CD4-positive, alpha-beta T cell (primary cell): ENCODE data around the gene MEGF10. TPM values are rescaled to one million over a fixed set of nuclear protein-coding genes. Genes with fewer than 3 reads are reported as not detected.
"Not testable (repeated sequence)": the region's sequence is repeated elsewhere in the genome, so short reads cannot be mapped to it uniquely, and the experiment has no call there.

Experiments used
- ATAC-seq: fragments of 200-7000 bp; cut with Tn5 transposase; one replicate; pipeline ENCODE4 v1.10.0; 2022; ENCODE audit warnings: mild to moderate bottlenecking; ENCODE audit not compliant: poor library complexity
- CTCF ChIA-PET: fragments of 350-600 bp; sonication (Branson Sonifier 250); formaldehyde crosslinking; loops from one replicate; lab custom pipeline; 2021; ENCODE audit warnings: antibody characterized with exemption, inconsistent platforms; lab: Charles Lee
- POLR2A ChIA-PET: fragments of 350-600 bp; sonication (Branson Sonifier 250); formaldehyde crosslinking; loops from one replicate; lab custom pipeline; 2021; ENCODE audit warnings: antibody characterized with exemption, inconsistent platforms; lab: Charles Lee
- DNase-seq, 14 experiments: peaks; one replicate each; pipeline ENCODE4 v3.0.0-alpha.2; 2013 to 2020; ENCODE audit warnings: mixed read lengths in 2 of 14
- H3K27ac ChIP-seq, 2 donors: one replicate each; pipeline versions ENCODE4 v1.5.1 to v1.7.0; 2013; ENCODE audit warnings: low read length in 2 of 2, low read depth in 1 of 2, mild to moderate bottlenecking in 1 of 2
- H3K27me3 ChIP-seq, 2 experiments: 1 replicate in 1 of 2; 2 replicates in 1 of 2; pipeline versions ENCODE4 v1.6.1 to v1.7.0; 2013; ENCODE audit warnings: low read length in 2 of 2, control low read depth in 1 of 2, mild to moderate bottlenecking in 1 of 2, moderate library complexity in 1 of 2; ENCODE audit not compliant: insufficient read depth in 2 of 2, control insufficient read depth in 1 of 2
- H3K36me3 ChIP-seq: one replicate; pipeline ENCODE4 v1.6.1; 2013; ENCODE audit warnings: low read length, control low read depth; ENCODE audit not compliant: insufficient read depth
- H3K4me1 ChIP-seq: one replicate; pipeline ENCODE4 v1.6.1; 2013; ENCODE audit warnings: low read length, control low read depth; ENCODE audit not compliant: insufficient read depth
- H3K4me3 ChIP-seq: one replicate; pipeline ENCODE4 v1.5.1; 2013; ENCODE audit warnings: mild to moderate bottlenecking, low read length, moderate library complexity
- H3K9me3 ChIP-seq, 2 experiments: 1 replicate in 1 of 2; 2 replicates in 1 of 2; pipeline versions ENCODE4 v1.6.1 to v1.7.0; 2013; ENCODE audit warnings: low read length in 2 of 2, mild to moderate bottlenecking in 2 of 2, control low read depth in 1 of 2, moderate library complexity in 1 of 2; ENCODE audit not compliant: control insufficient read depth in 1 of 2, insufficient read depth in 1 of 2
- H3K27ac Mint-ChIP-seq: one replicate; pipeline ENCODE4 v1.8.0; 2020; ENCODE audit warnings: mixed read lengths
- H3K27me3 Mint-ChIP-seq: one replicate; pipeline ENCODE4 v1.8.0; 2021; ENCODE audit warnings: mixed read lengths
- H3K36me3 Mint-ChIP-seq: one replicate; pipeline ENCODE4 v1.8.0; 2021; ENCODE audit warnings: low read depth, mixed read lengths
- H3K4me1 Mint-ChIP-seq: one replicate; pipeline ENCODE4 v1.8.0; 2021; ENCODE audit warnings: low read depth, mixed read lengths
- H3K4me3 Mint-ChIP-seq: one replicate; pipeline ENCODE4 v1.8.0; 2020; ENCODE audit warnings: mild to moderate bottlenecking, mixed read lengths
- H3K9me3 Mint-ChIP-seq: one replicate; pipeline ENCODE4 v1.8.0; 2020; ENCODE audit warnings: mixed read lengths
- intact Hi-C, 2 experiments: fragments of 100-400 bp; cut with DNase I in 1 of 2; cut with micrococcal nuclease in 1 of 2; formaldehyde crosslinking; loops; one replicate each; pipeline versions ENCODE4 v1.15.1 to v1.9.0; 2023 to 2025; cut with DNase I, micrococcal nuclease
- total RNA-seq, 174 experiments: library from RNA in 2 of 174; stranded (reverse) in 2 of 174; gene quantifications; one replicate each; pipeline ENCODE4 v1.2.3 and lab custom pipeline; 2021 to 2026
- TF ChIP-seq, protein P1 (sequence below): fragments of 200-600 bp; IDR thresholded peaks from one replicate; pipeline ENCODE4 v1.8.0; 2022; ENCODE audit warnings: antibody characterized with exemption, mild to moderate bottlenecking

Gene MEGF10
- total RNA-seq, 2 experiments from 2014 or later, result not detected

GRCh38 chr5:127296321-127296720, 5.7 kb downstream of the MEGF10 start:
- H3K27me3 Mint-ChIP-seq, result peaks cover 63% of the 10 kb centered on the region
- intact Hi-C loops, result no loop called here
- no peak overlapping the region for H3K4me3 Mint-ChIP-seq
- Histone ChIP-seq H3K4me1 (no peaks in the 10 kb centered on the region), H3K9me3 (no peaks in the 10 kb centered on the region), H3K27me3 (peaks cover 12 to 28% of the 10 kb centered on the region in 2 experiments), H3K27ac (no peak overlapping the region), H3K36me3 (no peaks in the 10 kb centered on the region), H3K4me3 (no peak overlapping the region)
- H3K36me3 Mint-ChIP-seq, result no peaks in the 10 kb centered on the region
- ChIA-PET CTCF (interaction anchor here (0.8 kb wide), 1 partner anchor 18 kb away, joined by 3 read pairs; no protein-coding TSS in a partner anchor), POLR2A (no interaction called here)
- TF ChIP-seq, protein P1, sequence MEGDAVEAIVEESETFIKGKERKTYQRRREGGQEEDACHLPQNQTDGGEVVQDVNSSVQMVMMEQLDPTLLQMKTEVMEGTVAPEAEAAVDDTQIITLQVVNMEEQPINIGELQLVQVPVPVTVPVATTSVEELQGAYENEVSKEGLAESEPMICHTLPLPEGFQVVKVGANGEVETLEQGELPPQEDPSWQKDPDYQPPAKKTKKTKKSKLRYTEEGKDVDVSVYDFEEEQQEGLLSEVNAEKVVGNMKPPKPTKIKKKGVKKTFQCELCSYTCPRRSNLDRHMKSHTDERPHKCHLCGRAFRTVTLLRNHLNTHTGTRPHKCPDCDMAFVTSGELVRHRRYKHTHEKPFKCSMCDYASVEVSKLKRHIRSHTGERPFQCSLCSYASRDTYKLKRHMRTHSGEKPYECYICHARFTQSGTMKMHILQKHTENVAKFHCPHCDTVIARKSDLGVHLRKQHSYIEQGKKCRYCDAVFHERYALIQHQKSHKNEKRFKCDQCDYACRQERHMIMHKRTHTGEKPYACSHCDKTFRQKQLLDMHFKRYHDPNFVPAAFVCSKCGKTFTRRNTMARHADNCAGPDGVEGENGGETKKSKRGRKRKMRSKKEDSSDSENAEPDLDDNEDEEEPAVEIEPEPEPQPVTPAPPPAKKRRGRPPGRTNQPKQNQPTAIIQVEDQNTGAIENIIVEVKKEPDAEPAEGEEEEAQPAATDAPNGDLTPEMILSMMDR, result no peak
- no peak for DNase-seq
- H3K9me3 Mint-ChIP-seq, result no peaks in the 10 kb centered on the region
- no peak overlapping the region for H3K27ac Mint-ChIP-seq
- no peak for ATAC-seq
- peaks cover 2% of the 10 kb centered on the region for H3K4me1 Mint-ChIP-seq

- H3K27ac Mint-ChIP-seq, H3K4me1 Mint-ChIP-seq, H3K9me3 Mint-ChIP-seq, H3K36me3 ChIP-seq, POLR2A ChIA-PET, H3K4me1 ChIP-seq, intact Hi-C loops, H3K27ac ChIP-seq, H3K4me3 ChIP-seq, H3K4me3 Mint-ChIP-seq, H3K36me3 Mint-ChIP-seq, DNase-seq, H3K9me3 ChIP-seq, ATAC-seq: not testable (repeated sequence)
- H3K27me3 Mint-ChIP-seq, result peaks cover 57% of the 10 kb centered on the region
- CTCF ChIA-PET, result interaction anchor here (0.8 kb wide), 1 partner anchor 17 kb away, joined by 3 read pairs; no protein-coding TSS in a partner anchor
- H3K27me3 ChIP-seq, result peaks cover 8 to 22% of the 10 kb centered on the region in 2 experiments
Observed at GRCh38 chr5:127296894-127297293, 6.3 kb downstream of the MEGF10 start.

GRCh38 chr5:127297348-127298035, 6.9 kb downstream of the MEGF10 start:
- intact Hi-C loops, result no loop called here
- TF ChIP-seq, protein P1, result no peak
- no peaks in the 10 kb centered on the region for H3K36me3 ChIP-seq
- no peak overlapping the region for H3K4me3 Mint-ChIP-seq
- no peaks in the 10 kb centered on the region for H3K4me1 Mint-ChIP-seq
- H3K27ac Mint-ChIP-seq, result no peak overlapping the region
- DNase-seq (no peak), ATAC-seq (no peak)
- peaks cover 51% of the 10 kb centered on the region for H3K27me3 Mint-ChIP-seq
- no peaks in the 10 kb centered on the region for H3K4me1 ChIP-seq
- CTCF ChIA-PET, result no interaction called here
- H3K4me3 ChIP-seq, result no peak overlapping the region
- H3K27me3 ChIP-seq, result peaks cover 2 to 16% of the 10 kb centered on the region in 2 experiments
- no peaks in the 10 kb centered on the region for H3K36me3 Mint-ChIP-seq
- H3K9me3 Mint-ChIP-seq, result no peaks in the 10 kb centered on the region
- H3K27ac ChIP-seq, result no peak overlapping the region
- POLR2A ChIA-PET, result no interaction called here
- H3K9me3 ChIP-seq, result no peaks in the 10 kb centered on the region

DNA sequence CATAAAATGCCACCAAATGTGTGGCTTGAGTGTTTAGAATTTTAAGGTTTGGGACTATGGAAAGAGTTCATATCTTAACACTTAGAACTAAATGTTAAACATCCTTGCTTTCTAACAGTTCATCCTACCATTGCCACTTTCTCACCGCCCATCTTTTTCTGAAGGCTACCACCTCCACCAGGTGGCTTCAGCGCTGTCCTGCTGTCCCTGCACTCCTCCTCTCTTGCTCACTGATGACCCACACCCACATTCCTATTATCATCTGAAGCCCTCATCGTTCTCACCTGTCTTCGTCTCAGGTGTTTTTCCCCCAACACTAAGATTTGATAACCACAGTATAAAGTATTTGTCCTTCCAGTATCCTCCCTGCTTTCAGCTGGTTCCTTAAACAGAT, 7.4 kb downstream of the MEGF10 start:
- DNase-seq, result no peak
- intact Hi-C loops, result no loop called here
- TF ChIP-seq, protein P1, result no peak
- ATAC-seq, result no peak
- CTCF ChIA-PET, result no interaction called here
- H3K4me3 Mint-ChIP-seq, result no peak overlapping the region
- Histone ChIP-seq H3K36me3 (no peaks in the 10 kb centered on the region), H3K27me3 (peaks cover 2 to 12% of the 10 kb centered on the region in 2 experiments), H3K27ac (no peak overlapping the region), H3K9me3 (no peaks in the 10 kb centered on the region), H3K4me1 (no peaks in the 10 kb centered on the region), H3K4me3 (no peak overlapping the region)
- POLR2A ChIA-PET, result no interaction called here
- peaks cover 45% of the 10 kb centered on the region for H3K27me3 Mint-ChIP-seq
- no peaks in the 10 kb centered on the region for H3K9me3 Mint-ChIP-seq
- H3K4me1 Mint-ChIP-seq, result no peaks in the 10 kb centered on the region
- H3K36me3 Mint-ChIP-seq, result no peaks in the 10 kb centered on the region
- H3K27ac Mint-ChIP-seq, result no peak overlapping the region
